HCT116 (cell line): ENCODE results near the gene RAPGEF3.

Source experiments
- CBX3 ChIP-seq: IDR thresholded peaks from 2 replicates; pipeline ENCODE4 v1.6.1; 2012; ENCODE audit warnings: low read depth
- TF ChIP-seq, protein P1 (sequence below), 3 experiments: fragments of 200-600 bp in 1 of 3; sonication (generic) in 1 of 3; IDR thresholded peaks in 2 of 3; conservative IDR thresholded peaks in 1 of 3; 2 replicates each; pipeline ENCODE4 v1.5.1; 2012 to 2017; ENCODE audit warnings: low read depth in 2 of 3, low read length in 2 of 3, antibody characterized with exemption in 1 of 3, borderline replicate concordance in 1 of 3, control low read depth in 1 of 3, mild to moderate bottlenecking in 1 of 3, mixed read lengths in 1 of 3, mixed run types in 1 of 3, moderate library complexity in 1 of 3; ENCODE audit not compliant: insufficient read depth in 1 of 3
- TF ChIP-seq, protein P2 (sequence below): IDR thresholded peaks from 2 replicates; pipeline ENCODE4 v1.6.1; 2012; ENCODE audit warnings: low read depth

DNA sequence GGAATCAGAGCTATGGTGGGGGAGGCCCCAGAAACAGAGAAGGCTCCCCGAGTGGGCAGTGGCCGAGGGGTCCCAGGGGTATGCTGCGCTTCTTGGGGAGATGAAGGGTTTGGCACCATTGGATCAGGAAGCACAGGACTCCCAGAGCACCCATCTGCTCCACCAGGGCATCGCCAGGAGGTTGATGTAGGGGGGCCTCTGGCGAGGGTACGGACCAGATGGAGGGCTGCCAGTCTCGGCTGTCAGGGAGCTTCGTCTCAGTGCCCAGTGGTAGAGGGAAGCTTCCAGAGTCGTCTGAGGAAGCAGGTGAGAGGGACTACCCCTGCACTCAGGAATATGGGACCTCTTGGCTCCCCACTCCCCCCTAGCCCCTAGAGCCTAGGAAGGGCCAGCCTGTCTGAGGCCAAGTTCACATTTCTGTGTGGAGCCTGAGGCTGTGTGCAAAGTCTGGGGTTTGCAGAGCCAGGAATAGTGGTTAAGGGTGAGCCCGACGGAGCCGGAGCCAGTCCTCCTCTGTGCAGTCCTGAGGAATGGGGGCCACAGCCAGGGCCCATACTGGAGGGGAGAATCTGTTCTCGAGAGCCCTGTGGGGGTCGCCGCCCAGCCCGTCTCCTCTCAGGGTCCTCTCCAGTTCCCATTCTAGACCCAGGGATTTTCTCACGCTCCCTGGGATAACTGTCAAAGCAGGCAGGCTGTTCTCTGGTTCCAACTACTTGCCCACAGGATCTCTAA, 24.5 kb upstream of the RAPGEF3 start:
- TF ChIP-seq, protein P1, sequence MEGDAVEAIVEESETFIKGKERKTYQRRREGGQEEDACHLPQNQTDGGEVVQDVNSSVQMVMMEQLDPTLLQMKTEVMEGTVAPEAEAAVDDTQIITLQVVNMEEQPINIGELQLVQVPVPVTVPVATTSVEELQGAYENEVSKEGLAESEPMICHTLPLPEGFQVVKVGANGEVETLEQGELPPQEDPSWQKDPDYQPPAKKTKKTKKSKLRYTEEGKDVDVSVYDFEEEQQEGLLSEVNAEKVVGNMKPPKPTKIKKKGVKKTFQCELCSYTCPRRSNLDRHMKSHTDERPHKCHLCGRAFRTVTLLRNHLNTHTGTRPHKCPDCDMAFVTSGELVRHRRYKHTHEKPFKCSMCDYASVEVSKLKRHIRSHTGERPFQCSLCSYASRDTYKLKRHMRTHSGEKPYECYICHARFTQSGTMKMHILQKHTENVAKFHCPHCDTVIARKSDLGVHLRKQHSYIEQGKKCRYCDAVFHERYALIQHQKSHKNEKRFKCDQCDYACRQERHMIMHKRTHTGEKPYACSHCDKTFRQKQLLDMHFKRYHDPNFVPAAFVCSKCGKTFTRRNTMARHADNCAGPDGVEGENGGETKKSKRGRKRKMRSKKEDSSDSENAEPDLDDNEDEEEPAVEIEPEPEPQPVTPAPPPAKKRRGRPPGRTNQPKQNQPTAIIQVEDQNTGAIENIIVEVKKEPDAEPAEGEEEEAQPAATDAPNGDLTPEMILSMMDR (IDR thresholded peaks at IDR 0.05 in 2 of 3, conservative IDR thresholded peaks at IDR 0.05 in 1 of 3; ENCODE audit: borderline replicate concordance in 1 of 3, insufficient read depth in 1 of 3, low read depth in 2 of 3, low read length in 2 of 3): no peak
- TF ChIP-seq, protein P2, sequence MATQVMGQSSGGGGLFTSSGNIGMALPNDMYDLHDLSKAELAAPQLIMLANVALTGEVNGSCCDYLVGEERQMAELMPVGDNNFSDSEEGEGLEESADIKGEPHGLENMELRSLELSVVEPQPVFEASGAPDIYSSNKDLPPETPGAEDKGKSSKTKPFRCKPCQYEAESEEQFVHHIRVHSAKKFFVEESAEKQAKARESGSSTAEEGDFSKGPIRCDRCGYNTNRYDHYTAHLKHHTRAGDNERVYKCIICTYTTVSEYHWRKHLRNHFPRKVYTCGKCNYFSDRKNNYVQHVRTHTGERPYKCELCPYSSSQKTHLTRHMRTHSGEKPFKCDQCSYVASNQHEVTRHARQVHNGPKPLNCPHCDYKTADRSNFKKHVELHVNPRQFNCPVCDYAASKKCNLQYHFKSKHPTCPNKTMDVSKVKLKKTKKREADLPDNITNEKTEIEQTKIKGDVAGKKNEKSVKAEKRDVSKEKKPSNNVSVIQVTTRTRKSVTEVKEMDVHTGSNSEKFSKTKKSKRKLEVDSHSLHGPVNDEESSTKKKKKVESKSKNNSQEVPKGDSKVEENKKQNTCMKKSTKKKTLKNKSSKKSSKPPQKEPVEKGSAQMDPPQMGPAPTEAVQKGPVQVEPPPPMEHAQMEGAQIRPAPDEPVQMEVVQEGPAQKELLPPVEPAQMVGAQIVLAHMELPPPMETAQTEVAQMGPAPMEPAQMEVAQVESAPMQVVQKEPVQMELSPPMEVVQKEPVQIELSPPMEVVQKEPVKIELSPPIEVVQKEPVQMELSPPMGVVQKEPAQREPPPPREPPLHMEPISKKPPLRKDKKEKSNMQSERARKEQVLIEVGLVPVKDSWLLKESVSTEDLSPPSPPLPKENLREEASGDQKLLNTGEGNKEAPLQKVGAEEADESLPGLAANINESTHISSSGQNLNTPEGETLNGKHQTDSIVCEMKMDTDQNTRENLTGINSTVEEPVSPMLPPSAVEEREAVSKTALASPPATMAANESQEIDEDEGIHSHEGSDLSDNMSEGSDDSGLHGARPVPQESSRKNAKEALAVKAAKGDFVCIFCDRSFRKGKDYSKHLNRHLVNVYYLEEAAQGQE: no peak
- TF ChIP-seq CBX3: no peak
